ENCODE data around the gene GTF2IRD2. TPM values are rescaled to one million over a fixed set of nuclear protein-coding genes. Genes with fewer than 3 reads are reported as not detected.
"Not testable (repeated sequence)": the region's sequence is repeated elsewhere in the genome, so short reads cannot be mapped to it uniquely, and the experiment has no call there.

Gene GTF2IRD2
- total and polyA plus RNA-seq, 2 donors (not counting 1 experiment from before 2014, with no cell fraction given), result 23.2 to 57.4 TPM

GRCh38 chr7:74872542-74872941 is 21.1 kb upstream of the GTF2IRD2 start:
- H3K27ac ChIP-seq (ENCODE audit: low read length in 2 of 2); H3K79me2 ChIP-seq (ENCODE audit: control insufficient read depth, insufficient read depth, low read length); H4K20me1 ChIP-seq (ENCODE audit: control insufficient read depth, insufficient read depth, low read length, poor library complexity, severe bottlenecking); H3K9ac ChIP-seq (ENCODE audit: low read length); H3K27me3 Mint-ChIP-seq; H3K36me3 ChIP-seq (replicated peaks in 1 of 2; ENCODE audit: control extremely low read depth in 1 of 2, control insufficient read depth in 1 of 2, extremely low read depth in 1 of 2, insufficient read depth in 2 of 2, low read length in 1 of 2); H3K27ac Mint-ChIP-seq; H3K9me3 Mint-ChIP-seq (ENCODE audit: insufficient read depth); H3K4me2 ChIP-seq (replicated peaks; ENCODE audit: low read depth, low read length, poor library complexity, severe bottlenecking); H3K9me3 ChIP-seq (ENCODE audit: control extremely low read depth in 1 of 3, control insufficient read depth in 2 of 3, insufficient read depth in 1 of 3, low read length in 2 of 3); H3K4me3 ChIP-seq (ENCODE audit: control extremely low read depth in 1 of 5, extremely low read depth in 1 of 5, insufficient read depth in 1 of 5, low read depth in 2 of 5, low read length in 4 of 5); H3K4me1 ChIP-seq (ENCODE audit: control insufficient read depth in 2 of 2, insufficient read depth in 2 of 2, low read length in 2 of 2); intact Hi-C loops (cut with micrococcal nuclease); H3K4me3 Mint-ChIP-seq; H3K4me1 Mint-ChIP-seq; POLR2A ChIA-PET; ATAC-seq (ENCODE audit: low read depth); DNase-seq; H3K27me3 ChIP-seq (replicated peaks in 1 of 4; ENCODE audit: control extremely low read depth in 1 of 4, control insufficient read depth in 3 of 4, insufficient read depth in 4 of 4, low read length in 3 of 4); H2AFZ ChIP-seq (ENCODE audit: insufficient read depth, low read depth, low read length, poor library complexity, severe bottlenecking); CTCF ChIA-PET: not testable (repeated sequence)
- no CpG with 5 or more reads among the region's 9 CpGs for WGBS (ENCODE audit: insufficient coverage)

- H3K9me3 ChIP-seq (ENCODE audit: control extremely low read depth in 1 of 3, control insufficient read depth in 2 of 3, insufficient read depth in 1 of 3, low read length in 2 of 3); H3K4me3 Mint-ChIP-seq; H3K27me3 Mint-ChIP-seq; DNase-seq; H3K4me1 ChIP-seq (ENCODE audit: control insufficient read depth in 2 of 2, insufficient read depth in 2 of 2, low read length in 2 of 2); ATAC-seq (ENCODE audit: low read depth); H3K4me3 ChIP-seq (ENCODE audit: control extremely low read depth in 1 of 5, extremely low read depth in 1 of 5, insufficient read depth in 1 of 5, low read depth in 2 of 5, low read length in 4 of 5); H3K27ac Mint-ChIP-seq; H3K36me3 ChIP-seq (replicated peaks in 1 of 2; ENCODE audit: control extremely low read depth in 1 of 2, control insufficient read depth in 1 of 2, extremely low read depth in 1 of 2, insufficient read depth in 2 of 2, low read length in 1 of 2); H3K79me2 ChIP-seq (ENCODE audit: control insufficient read depth, insufficient read depth, low read length); H3K9me3 Mint-ChIP-seq (ENCODE audit: insufficient read depth); H3K27ac ChIP-seq (ENCODE audit: low read length in 2 of 2); H3K4me2 ChIP-seq (replicated peaks; ENCODE audit: low read depth, low read length, poor library complexity, severe bottlenecking); intact Hi-C loops (cut with micrococcal nuclease); H3K4me1 Mint-ChIP-seq; H4K20me1 ChIP-seq (ENCODE audit: control insufficient read depth, insufficient read depth, low read length, poor library complexity, severe bottlenecking); H3K9ac ChIP-seq (ENCODE audit: low read length); H2AFZ ChIP-seq (ENCODE audit: insufficient read depth, low read depth, low read length, poor library complexity, severe bottlenecking); H3K27me3 ChIP-seq (replicated peaks in 1 of 4; ENCODE audit: control extremely low read depth in 1 of 4, control insufficient read depth in 3 of 4, insufficient read depth in 4 of 4, low read length in 3 of 4): not testable (repeated sequence)
- POLR2A ChIA-PET, result interaction anchor here (0.7 kb wide), 1 partner anchor 212 kb away, joined by 4 read pairs; no protein-coding TSS in a partner anchor
- 89% methylated on average over 5 of the region's 8 CpGs for WGBS (ENCODE audit: insufficient coverage)
- CTCF ChIA-PET, result interaction anchor here (0.5 kb wide), 1 partner anchor 247 kb away, joined by 3 read pairs; no protein-coding TSS in a partner anchor
These were observed 14.4 kb upstream of the GTF2IRD2 start for GRCh38 chr7:74865777-74866176.

- H3K36me3 ChIP-seq (replicated peaks in 1 of 2; ENCODE audit: control extremely low read depth in 1 of 2, control insufficient read depth in 1 of 2, extremely low read depth in 1 of 2, insufficient read depth in 2 of 2, low read length in 1 of 2); H3K9me3 Mint-ChIP-seq (ENCODE audit: insufficient read depth); H3K27me3 Mint-ChIP-seq; H3K4me1 Mint-ChIP-seq; CTCF ChIA-PET; H3K4me1 ChIP-seq (ENCODE audit: control insufficient read depth in 2 of 2, insufficient read depth in 2 of 2, low read length in 2 of 2); DNase-seq; H3K27ac Mint-ChIP-seq; ATAC-seq (ENCODE audit: low read depth); H3K27ac ChIP-seq (ENCODE audit: low read length in 2 of 2); H3K4me3 ChIP-seq (ENCODE audit: control extremely low read depth in 1 of 5, extremely low read depth in 1 of 5, insufficient read depth in 1 of 5, low read depth in 2 of 5, low read length in 4 of 5); H3K79me2 ChIP-seq (ENCODE audit: control insufficient read depth, insufficient read depth, low read length); H3K27me3 ChIP-seq (replicated peaks in 1 of 4; ENCODE audit: control extremely low read depth in 1 of 4, control insufficient read depth in 3 of 4, insufficient read depth in 4 of 4, low read length in 3 of 4); H4K20me1 ChIP-seq (ENCODE audit: control insufficient read depth, insufficient read depth, low read length, poor library complexity, severe bottlenecking); H3K4me2 ChIP-seq (replicated peaks; ENCODE audit: low read depth, low read length, poor library complexity, severe bottlenecking); H3K9ac ChIP-seq (ENCODE audit: low read length); POLR2A ChIA-PET; H3K4me3 Mint-ChIP-seq; H3K9me3 ChIP-seq (ENCODE audit: control extremely low read depth in 1 of 3, control insufficient read depth in 2 of 3, insufficient read depth in 1 of 3, low read length in 2 of 3); H2AFZ ChIP-seq (ENCODE audit: insufficient read depth, low read depth, low read length, poor library complexity, severe bottlenecking); intact Hi-C loops (cut with micrococcal nuclease): not testable (repeated sequence)
- whole genome bisulfite sequencing (ENCODE audit: insufficient coverage), result no CpG with 5 or more reads among the region's 12 CpGs
These were observed 1.6 kb downstream of the GTF2IRD2 start for GRCh38 chr7:74849853-74850252.

- H3K27ac Mint-ChIP-seq; ATAC-seq (ENCODE audit: low read depth); H3K4me1 ChIP-seq (ENCODE audit: control insufficient read depth in 2 of 2, insufficient read depth in 2 of 2, low read length in 2 of 2); H3K4me1 Mint-ChIP-seq; H3K9ac ChIP-seq (ENCODE audit: low read length); H3K4me3 ChIP-seq (ENCODE audit: control extremely low read depth in 1 of 5, extremely low read depth in 1 of 5, insufficient read depth in 1 of 5, low read depth in 2 of 5, low read length in 4 of 5); H4K20me1 ChIP-seq (ENCODE audit: control insufficient read depth, insufficient read depth, low read length, poor library complexity, severe bottlenecking); H3K9me3 Mint-ChIP-seq (ENCODE audit: insufficient read depth); H3K36me3 ChIP-seq (replicated peaks in 1 of 2; ENCODE audit: control extremely low read depth in 1 of 2, control insufficient read depth in 1 of 2, extremely low read depth in 1 of 2, insufficient read depth in 2 of 2, low read length in 1 of 2); H3K27ac ChIP-seq (ENCODE audit: low read length in 2 of 2); H3K27me3 Mint-ChIP-seq; H3K4me3 Mint-ChIP-seq; H3K4me2 ChIP-seq (replicated peaks; ENCODE audit: low read depth, low read length, poor library complexity, severe bottlenecking); H3K27me3 ChIP-seq (replicated peaks in 1 of 4; ENCODE audit: control extremely low read depth in 1 of 4, control insufficient read depth in 3 of 4, insufficient read depth in 4 of 4, low read length in 3 of 4); H3K79me2 ChIP-seq (ENCODE audit: control insufficient read depth, insufficient read depth, low read length); H3K9me3 ChIP-seq (ENCODE audit: control extremely low read depth in 1 of 3, control insufficient read depth in 2 of 3, insufficient read depth in 1 of 3, low read length in 2 of 3); CTCF ChIA-PET; POLR2A ChIA-PET; DNase-seq; H2AFZ ChIP-seq (ENCODE audit: insufficient read depth, low read depth, low read length, poor library complexity, severe bottlenecking); intact Hi-C loops (cut with micrococcal nuclease): not testable (repeated sequence)
- no CpG with 5 or more reads among the region's 4 CpGs for WGBS (ENCODE audit: insufficient coverage)
These were observed 21.0 kb downstream of the GTF2IRD2 start for GRCh38 chr7:74830411-74830810.

Measured in B cell (primary cell).